ENCODE data around the gene NEK8. TPM values are rescaled to one million over a fixed set of nuclear protein-coding genes. Genes with fewer than 3 reads are reported as not detected.

NEK8 gene
- total and polyA plus RNA-seq, 2 donors = 2.2 to 5.1 TPM

- 97% methylated on average over 6 of the region's 6 CpGs for WGBS
- no peak for DNase-seq (ENCODE audit: low read depth in 6 of 9, low spot score in 9 of 9)
- Histone ChIP-seq H3K4me3 (ENCODE audit: low read length in 2 of 2) (no peak overlapping the region), H3K27ac (ENCODE audit: low read depth in 1 of 2, low read length in 1 of 2) (no peak overlapping the region), H3K9me3 (ENCODE audit: control insufficient read depth in 2 of 2, insufficient read depth in 1 of 2, low read length in 1 of 2) (no peaks in the 10 kb centered on the region), H3K27me3 (ENCODE audit: control insufficient read depth in 2 of 2, insufficient read depth in 1 of 2, low read length in 1 of 2) (no peaks in the 10 kb centered on the region), H3K4me1 (ENCODE audit: control insufficient read depth in 2 of 2, insufficient read depth in 2 of 2, low read length in 2 of 2) (no peaks in the 10 kb centered on the region), H3K36me3 (ENCODE audit: control insufficient read depth in 2 of 2, insufficient read depth in 2 of 2, low read length in 1 of 2) (peaks cover 98 to 99% of the 10 kb centered on the region in 2 donors)
These were observed 30.2 kb upstream of the NEK8 start for GRCh38 chr17:28698253-28698941.

GRCh38 chr17:28700278-28700677 lies 28.3 kb upstream of the NEK8 start:
- Histone ChIP-seq H3K27ac (ENCODE audit: low read depth in 1 of 2, low read length in 1 of 2) (no peak overlapping the region), H3K36me3 (ENCODE audit: control insufficient read depth in 2 of 2, insufficient read depth in 2 of 2, low read length in 1 of 2) (peaks cover 91 to 93% of the 10 kb centered on the region in 2 donors), H3K9me3 (ENCODE audit: control insufficient read depth in 2 of 2, insufficient read depth in 1 of 2, low read length in 1 of 2) (no peaks in the 10 kb centered on the region), H3K4me3 (ENCODE audit: low read length in 2 of 2) (no peak overlapping the region), H3K27me3 (ENCODE audit: control insufficient read depth in 2 of 2, insufficient read depth in 1 of 2, low read length in 1 of 2) (no peaks in the 10 kb centered on the region), H3K4me1 (ENCODE audit: control insufficient read depth in 2 of 2, insufficient read depth in 2 of 2, low read length in 2 of 2) (no peaks in the 10 kb centered on the region)
- no peak for DNase-seq (ENCODE audit: low read depth in 6 of 9, low spot score in 9 of 9)
- 96% methylated on average over 8 of the region's 8 CpGs for WGBS

GRCh38 chr17:28700830-28701492 lies 27.6 kb upstream of the NEK8 start:
- Histone ChIP-seq H3K27ac (ENCODE audit: low read depth in 1 of 2, low read length in 1 of 2) (no peak overlapping the region), H3K4me1 (ENCODE audit: control insufficient read depth in 2 of 2, insufficient read depth in 2 of 2, low read length in 2 of 2) (no peaks in the 10 kb centered on the region), H3K9me3 (ENCODE audit: control insufficient read depth in 2 of 2, insufficient read depth in 1 of 2, low read length in 1 of 2) (no peaks in the 10 kb centered on the region), H3K4me3 (ENCODE audit: low read length in 2 of 2) (no peak overlapping the region), H3K27me3 (ENCODE audit: control insufficient read depth in 2 of 2, insufficient read depth in 1 of 2, low read length in 1 of 2) (no peaks in the 10 kb centered on the region), H3K36me3 (ENCODE audit: control insufficient read depth in 2 of 2, insufficient read depth in 2 of 2, low read length in 1 of 2) (peaks cover 85 to 91% of the 10 kb centered on the region in 2 donors)
- 98% methylated on average over 10 of the region's 10 CpGs for WGBS
- DNase-seq (ENCODE audit: low read depth in 6 of 9, low spot score in 9 of 9) = no peak

- WGBS = 96% methylated on average over 10 of the region's 10 CpGs
- Histone ChIP-seq H3K27ac (ENCODE audit: low read depth in 1 of 2, low read length in 1 of 2) (no peak overlapping the region), H3K9me3 (ENCODE audit: control insufficient read depth in 2 of 2, insufficient read depth in 1 of 2, low read length in 1 of 2) (no peaks in the 10 kb centered on the region), H3K4me1 (ENCODE audit: control insufficient read depth in 2 of 2, insufficient read depth in 2 of 2, low read length in 2 of 2) (no peaks in the 10 kb centered on the region), H3K4me3 (ENCODE audit: low read length in 2 of 2) (no peak overlapping the region), H3K27me3 (ENCODE audit: control insufficient read depth in 2 of 2, insufficient read depth in 1 of 2, low read length in 1 of 2) (no peaks in the 10 kb centered on the region), H3K36me3 (ENCODE audit: control insufficient read depth in 2 of 2, insufficient read depth in 2 of 2, low read length in 1 of 2) (peaks cover 72 to 83% of the 10 kb centered on the region in 2 donors)
- DNase-seq (ENCODE audit: low read depth in 6 of 9, low spot score in 9 of 9) = no peak
These were observed 26.4 kb upstream of the NEK8 start for GRCh38 chr17:28702026-28702751.

GRCh38 chr17:28702752-28703150 lies 25.8 kb upstream of the NEK8 start:
- Histone ChIP-seq H3K27ac (ENCODE audit: low read depth in 1 of 2, low read length in 1 of 2) (no peak overlapping the region), H3K9me3 (ENCODE audit: control insufficient read depth in 2 of 2, insufficient read depth in 1 of 2, low read length in 1 of 2) (no peaks in the 10 kb centered on the region), H3K36me3 (ENCODE audit: control insufficient read depth in 2 of 2, insufficient read depth in 2 of 2, low read length in 1 of 2) (peaks cover 67 to 79% of the 10 kb centered on the region in 2 donors), H3K4me1 (ENCODE audit: control insufficient read depth in 2 of 2, insufficient read depth in 2 of 2, low read length in 2 of 2) (no peaks in the 10 kb centered on the region), H3K4me3 (ENCODE audit: low read length in 2 of 2) (no peak overlapping the region), H3K27me3 (ENCODE audit: control insufficient read depth in 2 of 2, insufficient read depth in 1 of 2, low read length in 1 of 2) (no peaks in the 10 kb centered on the region)
- no peak for DNase-seq (ENCODE audit: low read depth in 6 of 9, low spot score in 9 of 9)
- 97% methylated on average over 3 of the region's 3 CpGs for WGBS

GRCh38 chr17:28703552-28704218 lies 24.9 kb upstream of the NEK8 start:
- Histone ChIP-seq H3K4me1 (ENCODE audit: control insufficient read depth in 2 of 2, insufficient read depth in 2 of 2, low read length in 2 of 2) (no peaks in the 10 kb centered on the region), H3K27me3 (ENCODE audit: control insufficient read depth in 2 of 2, insufficient read depth in 1 of 2, low read length in 1 of 2) (no peaks in the 10 kb centered on the region), H3K36me3 (ENCODE audit: control insufficient read depth in 2 of 2, insufficient read depth in 2 of 2, low read length in 1 of 2) (peaks cover 57 to 69% of the 10 kb centered on the region in 2 donors), H3K9me3 (ENCODE audit: control insufficient read depth in 2 of 2, insufficient read depth in 1 of 2, low read length in 1 of 2) (no peaks in the 10 kb centered on the region), H3K27ac (ENCODE audit: low read depth in 1 of 2, low read length in 1 of 2) (no peak overlapping the region), H3K4me3 (ENCODE audit: low read length in 2 of 2) (no peak overlapping the region)
- DNase-seq (ENCODE audit: low read depth in 6 of 9, low spot score in 9 of 9) = no peak
- 97% methylated on average over 16 of the region's 16 CpGs for WGBS

GRCh38 chr17:28704219-28704858 lies 24.2 kb upstream of the NEK8 start:
- H3K27me3 ChIP-seq (ENCODE audit: control insufficient read depth in 2 of 2, insufficient read depth in 1 of 2, low read length in 1 of 2) = no peaks in the 10 kb centered on the region
- 98% methylated on average over 14 of the region's 14 CpGs for WGBS
- no peaks in the 10 kb centered on the region for H3K9me3 ChIP-seq (ENCODE audit: control insufficient read depth in 2 of 2, insufficient read depth in 1 of 2, low read length in 1 of 2)
- no peak overlapping the region for H3K27ac ChIP-seq (ENCODE audit: low read depth in 1 of 2, low read length in 1 of 2)
- DNase-seq (ENCODE audit: low read depth in 6 of 9, low spot score in 9 of 9) = no peak
- H3K36me3 ChIP-seq (ENCODE audit: control insufficient read depth in 2 of 2, insufficient read depth in 2 of 2, low read length in 1 of 2) = peaks cover 51 to 63% of the 10 kb centered on the region in 2 donors
- no peak overlapping the region for H3K4me3 ChIP-seq (ENCODE audit: low read length in 2 of 2)
- no peaks in the 10 kb centered on the region for H3K4me1 ChIP-seq (ENCODE audit: control insufficient read depth in 2 of 2, insufficient read depth in 2 of 2, low read length in 2 of 2)

GRCh38 chr17:28705074-28705659 lies 23.4 kb upstream of the NEK8 start:
- no peak overlapping the region for H3K4me3 ChIP-seq (ENCODE audit: low read length in 2 of 2)
- 96% methylated on average over 5 of the region's 5 CpGs for WGBS
- H3K27me3 ChIP-seq (ENCODE audit: control insufficient read depth in 2 of 2, insufficient read depth in 1 of 2, low read length in 1 of 2) = no peaks in the 10 kb centered on the region
- H3K36me3 ChIP-seq (ENCODE audit: control insufficient read depth in 2 of 2, insufficient read depth in 2 of 2, low read length in 1 of 2) = peaks cover 42 to 54% of the 10 kb centered on the region in 2 donors
- peaks cover 0 to 3% of the 10 kb centered on the region in 2 donors for H3K4me1 ChIP-seq (ENCODE audit: control insufficient read depth in 2 of 2, insufficient read depth in 2 of 2, low read length in 2 of 2)
- no peak overlapping the region for H3K27ac ChIP-seq (ENCODE audit: low read depth in 1 of 2, low read length in 1 of 2)
- H3K9me3 ChIP-seq (ENCODE audit: control insufficient read depth in 2 of 2, insufficient read depth in 1 of 2, low read length in 1 of 2) = no peaks in the 10 kb centered on the region
- DNase-seq (ENCODE audit: low read depth in 6 of 9, low spot score in 9 of 9) = no peak
